H9 (cell line): ENCODE measurements around the gene ERO1A. TPM values are rescaled to one million over a fixed set of nuclear protein-coding genes. Genes with fewer than 3 reads are reported as not detected.

Experiments used
- DNase-seq: peaks from one replicate; pipeline ENCODE4 v3.0.0-alpha.2; 2017
- H2AFZ ChIP-seq: one replicate; pipeline ENCODE4 v1.6.1; 2013; ENCODE audit warnings: mild to moderate bottlenecking, low read length, control low read depth, moderate library complexity
- H2AK5ac ChIP-seq: 2 replicates; pipeline ENCODE4 v1.6.1; 2013; ENCODE audit warnings: low read length, control low read depth, mixed read lengths; ENCODE audit not compliant: insufficient read length
- H2BK120ac ChIP-seq: one replicate; pipeline ENCODE4 v1.6.1; 2013; ENCODE audit warnings: low read depth, mild to moderate bottlenecking, low read length, control low read depth, inconsistent platforms; ENCODE audit not compliant: poor library complexity, severe bottlenecking
- H2BK12ac ChIP-seq: 2 replicates; pipeline ENCODE4 v1.6.1; 2013; ENCODE audit warnings: low read length, control low read depth, mixed read lengths, low read depth; ENCODE audit not compliant: insufficient read length
- H2BK15ac ChIP-seq: 2 replicates; pipeline ENCODE4 v1.6.1; 2013; ENCODE audit warnings: low read depth, low read length, control low read depth
- H2BK20ac ChIP-seq: one replicate; pipeline ENCODE4 v1.6.1; 2013; ENCODE audit warnings: low read depth, mild to moderate bottlenecking, low read length, control low read depth, inconsistent platforms; ENCODE audit not compliant: poor library complexity, severe bottlenecking
- H2BK5ac ChIP-seq: 2 replicates; pipeline ENCODE4 v1.6.1; 2013; ENCODE audit warnings: low read length, control low read depth, mixed read lengths; ENCODE audit not compliant: insufficient read length
- H3K14ac ChIP-seq: 2 replicates; pipeline ENCODE4 v1.6.1; 2013; ENCODE audit warnings: low read length, control low read depth; ENCODE audit not compliant: insufficient read depth
- H3K18ac ChIP-seq: 2 replicates; pipeline ENCODE4 v1.6.1; 2013; ENCODE audit warnings: low read depth, mild to moderate bottlenecking, mixed read lengths, low read length, control low read depth; ENCODE audit not compliant: insufficient read length
- H3K23ac ChIP-seq: 2 replicates; pipeline ENCODE4 v1.6.1; 2013; ENCODE audit warnings: low read length, control low read depth, mixed read lengths, low read depth; ENCODE audit not compliant: insufficient read length
- H3K23me2 ChIP-seq: 2 replicates; pipeline ENCODE4 v1.6.1; 2013; ENCODE audit warnings: low read depth, mild to moderate bottlenecking, mixed read lengths, low read length, control low read depth; ENCODE audit not compliant: insufficient read length, poor library complexity, severe bottlenecking
- H3K27ac ChIP-seq: 2 replicates; pipeline ENCODE4 v1.5.1; 2013; ENCODE audit warnings: low read length, control low read depth, mixed read lengths, low read depth; ENCODE audit not compliant: insufficient read length
- H3K27me3 ChIP-seq: 2 replicates; pipeline ENCODE4 v1.6.1; 2013; ENCODE audit warnings: low read length, control low read depth, inconsistent platforms; ENCODE audit not compliant: insufficient read depth
- H3K4ac ChIP-seq: 2 replicates; pipeline ENCODE4 v1.6.1; 2013; ENCODE audit warnings: low read depth, mild to moderate bottlenecking, control low read depth, inconsistent platforms, low read length, moderate library complexity
- H3K4me1 ChIP-seq: 2 replicates; pipeline ENCODE4 v1.6.1; 2013; ENCODE audit warnings: low read length, control low read depth, inconsistent platforms; ENCODE audit not compliant: insufficient read depth
- H3K4me2 ChIP-seq: 2 replicates; pipeline ENCODE4 v1.6.1; 2013; ENCODE audit warnings: low read length, control low read depth, mixed read lengths; ENCODE audit not compliant: insufficient read length, insufficient read depth
- H3K56ac ChIP-seq: 2 replicates; pipeline ENCODE4 v1.6.1; 2013; ENCODE audit warnings: low read depth, mild to moderate bottlenecking, mixed read lengths, low read length, control low read depth; ENCODE audit not compliant: insufficient read length
- H3K79me1 ChIP-seq: 2 replicates; pipeline ENCODE4 v1.6.1; 2013; ENCODE audit warnings: low read depth, mild to moderate bottlenecking, moderate library complexity, low read length, control low read depth, inconsistent platforms; ENCODE audit not compliant: insufficient read depth, poor library complexity, severe bottlenecking
- H3K79me2 ChIP-seq: 2 replicates; pipeline ENCODE4 v1.6.1; 2013; ENCODE audit warnings: low read length, control low read depth, inconsistent platforms; ENCODE audit not compliant: insufficient read depth
- H3K9ac ChIP-seq: 2 replicates; pipeline ENCODE4 v1.6.1; 2013; ENCODE audit warnings: low read length, control low read depth, mixed read lengths; ENCODE audit not compliant: insufficient read length; ENCODE audit errors: extremely low read depth
- H3K9me3 ChIP-seq: one replicate; pipeline ENCODE4 v1.6.1; 2013; ENCODE audit warnings: low read depth, low read length, inconsistent platforms; ENCODE audit not compliant: control insufficient read depth
- H3T11ph ChIP-seq: one replicate; pipeline ENCODE4 v1.6.1; 2013; ENCODE audit warnings: mild to moderate bottlenecking, low read length, control low read depth, inconsistent platforms
- H4K20me1 ChIP-seq: one replicate; pipeline ENCODE4 v1.6.1; 2013; ENCODE audit not compliant: control insufficient read depth, insufficient read length, insufficient read depth
- H4K5ac ChIP-seq: 2 replicates; pipeline ENCODE4 v1.6.1; 2013; ENCODE audit warnings: low read depth, mild to moderate bottlenecking, mixed read lengths, low read length, control low read depth; ENCODE audit not compliant: insufficient read length
- H4K8ac ChIP-seq: replicated peaks from 2 replicates; pipeline ENCODE4 v1.6.1; 2013; ENCODE audit warnings: low read length, control low read depth, mixed read lengths, low read depth; ENCODE audit not compliant: insufficient read length
- H4K91ac ChIP-seq: 2 replicates; pipeline ENCODE4 v1.6.1; 2013; ENCODE audit warnings: low read depth, mild to moderate bottlenecking, moderate library complexity, mixed read lengths, low read length, control low read depth; ENCODE audit not compliant: insufficient read length
- H3K27ac Mint-ChIP-seq, 3 experiments: 2 replicates in 2 of 3; 3 replicates in 1 of 3; pipeline ENCODE4 v1.8.0; 2020 to 2021; ENCODE audit warnings: mixed read lengths in 3 of 3, mild to moderate bottlenecking in 1 of 3, moderate library complexity in 1 of 3
- H3K27me3 Mint-ChIP-seq: 2 replicates; pipeline ENCODE4 v1.8.0; 2021; ENCODE audit warnings: low read depth, mild to moderate bottlenecking, moderate library complexity, mixed read lengths
- H3K36me3 Mint-ChIP-seq, 3 experiments: 2 replicates in 2 of 3; 3 replicates in 1 of 3; pipeline ENCODE4 v1.8.0; 2020 to 2021; ENCODE audit warnings: low read depth in 3 of 3, mixed read lengths in 3 of 3; ENCODE audit not compliant: insufficient read depth in 1 of 3
- H3K4me1 Mint-ChIP-seq, 2 experiments: 2 replicates each; pipeline ENCODE4 v1.8.0; 2020; ENCODE audit warnings: mixed read lengths in 2 of 2
- H3K4me3 Mint-ChIP-seq, 2 experiments: 2 replicates in 1 of 2; 3 replicates in 1 of 2; pipeline ENCODE4 v1.8.0; 2020 to 2021; ENCODE audit warnings: mild to moderate bottlenecking in 2 of 2, mixed read lengths in 2 of 2, moderate library complexity in 1 of 2
- H3K9me3 Mint-ChIP-seq, 2 experiments: 2 replicates in 1 of 2; 3 replicates in 1 of 2; pipeline ENCODE4 v1.8.0; 2020; ENCODE audit warnings: mild to moderate bottlenecking in 2 of 2, mixed read lengths in 2 of 2, moderate library complexity in 1 of 2
- WGBS: extraction: QIAGEN DNeasy Blood & Tissue Kit; methylation state at CpG from one replicate; pipeline ENCODE4 v1.1.7; 2013; ENCODE audit warnings: missing lambda C conversion rate, low lambda C conversion rate, mixed read lengths; ENCODE audit not compliant: insufficient read length; ENCODE audit errors: extremely low coverage; 5-methylcytosine and 5-hydroxymethylcytosine counted together
- total RNA-seq: library from RNA; stranded (reverse); gene quantifications from 2 replicates; pipeline ENCODE4 v1.2.1, GENCODE V29; 2021
- TF ChIP-seq, protein P1 (sequence below): fragments of 200-600 bp; sonication (generic); conservative IDR thresholded peaks from 3 replicates; pipeline ENCODE4 v1.8.0; 2021; ENCODE audit warnings: antibody characterized with exemption, mild to moderate bottlenecking

ERO1A gene
- total RNA-seq, 1 experiment from 2014 or later = 37.1 TPM

DNA sequence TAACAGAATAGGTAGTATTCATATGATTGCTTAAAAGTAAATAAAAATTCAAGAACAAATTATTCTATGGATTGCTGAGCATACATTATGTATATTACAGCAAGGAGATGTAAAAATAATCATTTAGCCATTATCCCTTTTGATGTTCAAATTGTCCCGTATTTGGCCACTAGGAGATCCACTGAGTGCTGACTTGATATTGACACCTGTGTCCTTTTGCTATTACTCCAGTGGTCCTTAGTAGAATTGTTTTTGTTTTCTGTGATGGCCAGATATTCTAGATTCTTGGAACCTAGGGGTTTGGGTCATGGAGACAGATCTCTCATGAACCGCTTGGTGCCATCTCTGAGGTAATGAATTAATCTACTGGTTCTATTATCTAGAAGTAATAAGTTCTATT is 16.8 kb downstream of the ERO1A start:
- Histone ChIP-seq H2BK120ac (no peak overlapping the region), H3K18ac (no peak overlapping the region), H2BK12ac (no peak overlapping the region), H3K4me2 (no peak overlapping the region), H2AFZ (no peak overlapping the region), H3K27me3 (no peaks in the 10 kb centered on the region), H3K23me2 (no peaks in the 10 kb centered on the region), H2BK5ac (no peak overlapping the region), H4K91ac (no peak overlapping the region), H3K4me1 (no peaks in the 10 kb centered on the region), H3K14ac (no peak overlapping the region), H3K9me3 (no peaks in the 10 kb centered on the region), H3K56ac (no peak overlapping the region), H3K79me2 (no peaks in the 10 kb centered on the region), H4K5ac (no peak overlapping the region), H3T11ph (no peak overlapping the region), H3K23ac (no peak overlapping the region), H2BK20ac (no peak overlapping the region), H2AK5ac (no peak overlapping the region), H4K20me1 (no peaks in the 10 kb centered on the region), H3K4ac (no peak overlapping the region), H4K8ac (no peak overlapping the region), H3K9ac (no peak overlapping the region), H3K79me1 (no peaks in the 10 kb centered on the region), H2BK15ac (no peak overlapping the region), H3K27ac (no peak overlapping the region)
- Mint-ChIP-seq H3K4me1 (no peaks in the 10 kb centered on the region), H3K36me3 (peaks cover 0 to 14% (median 3%) of the 10 kb centered on the region in 3 experiments; a peak in 4 of 7 replicates), H3K27me3 (no peaks in the 10 kb centered on the region), H3K27ac (no peak overlapping the region), H3K9me3 (no peaks in the 10 kb centered on the region), H3K4me3 (no peak overlapping the region)
- TF ChIP-seq, protein P1, sequence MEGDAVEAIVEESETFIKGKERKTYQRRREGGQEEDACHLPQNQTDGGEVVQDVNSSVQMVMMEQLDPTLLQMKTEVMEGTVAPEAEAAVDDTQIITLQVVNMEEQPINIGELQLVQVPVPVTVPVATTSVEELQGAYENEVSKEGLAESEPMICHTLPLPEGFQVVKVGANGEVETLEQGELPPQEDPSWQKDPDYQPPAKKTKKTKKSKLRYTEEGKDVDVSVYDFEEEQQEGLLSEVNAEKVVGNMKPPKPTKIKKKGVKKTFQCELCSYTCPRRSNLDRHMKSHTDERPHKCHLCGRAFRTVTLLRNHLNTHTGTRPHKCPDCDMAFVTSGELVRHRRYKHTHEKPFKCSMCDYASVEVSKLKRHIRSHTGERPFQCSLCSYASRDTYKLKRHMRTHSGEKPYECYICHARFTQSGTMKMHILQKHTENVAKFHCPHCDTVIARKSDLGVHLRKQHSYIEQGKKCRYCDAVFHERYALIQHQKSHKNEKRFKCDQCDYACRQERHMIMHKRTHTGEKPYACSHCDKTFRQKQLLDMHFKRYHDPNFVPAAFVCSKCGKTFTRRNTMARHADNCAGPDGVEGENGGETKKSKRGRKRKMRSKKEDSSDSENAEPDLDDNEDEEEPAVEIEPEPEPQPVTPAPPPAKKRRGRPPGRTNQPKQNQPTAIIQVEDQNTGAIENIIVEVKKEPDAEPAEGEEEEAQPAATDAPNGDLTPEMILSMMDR = peak; percentile 66
- no peak for DNase-seq
- WGBS = no CpG with 5 or more reads among the region's 2 CpGs
